Measurements from ENCODE around the gene IRF6. TPM values are rescaled to one million over a fixed set of nuclear protein-coding genes. Genes with fewer than 3 reads are reported as not detected.

Gene IRF6
- total and polyA plus RNA-seq, 2 of the 8 experiments (the other 6 are each of a cell fraction or from before 2014, with no cell fraction given) = 9.6 to 13.4 TPM

DNA sequence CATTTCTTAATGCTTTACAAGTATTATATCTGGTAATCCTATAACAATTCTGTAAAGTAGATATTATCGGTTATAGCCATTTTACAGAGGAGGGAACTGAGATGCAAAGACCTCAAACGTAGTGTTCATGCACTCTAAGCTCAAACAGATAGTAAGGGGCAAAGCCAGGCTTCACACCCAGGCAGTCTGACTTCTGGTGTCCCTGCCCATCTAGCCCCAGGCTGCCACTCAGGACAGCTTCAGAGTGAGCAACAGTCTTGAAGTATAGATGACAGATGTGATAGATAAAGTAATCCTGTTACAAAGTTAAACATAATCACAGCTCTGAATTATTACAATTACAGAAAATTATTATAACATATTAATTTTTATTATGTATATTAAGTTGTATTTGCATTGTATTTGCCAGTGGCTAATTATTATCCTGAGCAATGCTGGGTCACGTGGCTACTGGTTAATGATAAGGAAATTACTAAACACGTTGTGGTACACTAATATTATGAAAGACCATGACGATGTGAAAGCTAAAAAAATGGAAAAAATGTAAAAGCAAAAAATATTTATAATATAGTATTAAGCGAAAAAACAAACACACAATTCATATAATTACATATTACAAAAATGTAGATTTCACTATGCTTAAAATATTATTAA lies 56.1 kb downstream of the IRF6 start (continued):
- TF ChIP-seq HDAC2 (IDR thresholded peaks at IDR 0.05; ENCODE audit: borderline replicate concordance in 1 of 2, low read depth in 2 of 2, low read length in 2 of 2) (no peak), CTBP2 (IDR thresholded peaks at IDR 0.05; ENCODE audit: borderline replicate concordance, insufficient read depth, insufficient read length, low read length) (no peak), TBP (IDR thresholded peaks at IDR 0.05; ENCODE audit: low read depth, low read length) (no peak), FOSL1 (IDR thresholded peaks at IDR 0.05; ENCODE audit: insufficient read depth, low read depth, low read length) (no peak)

All from H1 (cell line).